ENCODE results near the gene LINGO1. TPM values are rescaled to one million over a fixed set of nuclear protein-coding genes. Genes with fewer than 3 reads are reported as not detected.

The LINGO1 gene
- total RNA-seq, 1 experiment from 2014 or later: 2.1 TPM

DNA sequence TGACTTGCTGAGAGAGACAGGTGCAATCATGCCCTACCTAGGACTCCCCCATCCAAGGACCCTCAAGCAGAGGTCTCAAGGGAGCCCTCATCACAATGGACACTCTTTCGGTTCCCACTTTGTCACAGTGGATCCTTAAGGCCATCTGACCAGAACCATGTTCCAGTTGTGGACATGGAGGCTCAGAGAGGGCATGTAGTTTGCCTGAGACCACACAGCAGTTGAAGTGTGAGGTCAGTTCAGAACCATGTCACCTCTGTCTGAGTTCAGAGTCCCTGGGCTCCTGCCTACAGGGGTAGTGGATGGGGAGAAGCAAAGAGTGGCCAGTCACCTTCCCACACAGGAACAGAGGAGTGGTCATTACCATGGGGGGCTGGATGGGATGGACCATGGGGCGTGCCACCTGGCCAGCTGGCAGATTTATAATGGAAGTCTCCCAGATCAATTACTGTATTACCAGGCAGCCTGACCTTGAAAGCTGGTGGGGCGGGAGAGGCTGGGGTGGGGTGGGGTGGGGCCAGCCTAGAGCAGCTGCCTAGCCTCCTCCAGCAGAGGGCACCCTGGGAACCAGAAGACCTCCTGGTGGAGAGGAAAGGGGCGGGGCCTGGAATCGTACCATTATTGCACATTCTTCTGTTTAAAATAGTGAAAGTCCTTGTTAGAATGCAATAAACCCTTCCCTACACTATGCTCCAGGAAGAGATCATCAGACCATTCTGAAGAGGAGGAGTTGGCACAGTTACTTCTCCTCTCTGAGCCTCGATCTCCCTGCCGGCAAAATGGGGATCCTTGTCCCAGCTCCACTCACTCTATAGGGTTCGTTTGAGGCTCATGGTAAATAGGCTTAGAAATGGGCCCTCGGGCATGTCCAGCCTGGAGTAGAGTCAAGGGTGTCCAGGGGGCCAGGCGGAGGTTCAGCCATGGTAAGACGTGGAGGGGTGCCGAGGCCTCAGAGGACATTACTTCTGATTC lies 26.9 kb upstream of the LINGO1 start:
- in situ Hi-C loops (cut with HindIII; ENCODE audit: low pct_unique_long_range_greater_than_20kb, low sequenced_read_pairs): no loop called here
- DNase-seq (ENCODE audit: low read depth, low spot score): peak; percentile 79

DNA sequence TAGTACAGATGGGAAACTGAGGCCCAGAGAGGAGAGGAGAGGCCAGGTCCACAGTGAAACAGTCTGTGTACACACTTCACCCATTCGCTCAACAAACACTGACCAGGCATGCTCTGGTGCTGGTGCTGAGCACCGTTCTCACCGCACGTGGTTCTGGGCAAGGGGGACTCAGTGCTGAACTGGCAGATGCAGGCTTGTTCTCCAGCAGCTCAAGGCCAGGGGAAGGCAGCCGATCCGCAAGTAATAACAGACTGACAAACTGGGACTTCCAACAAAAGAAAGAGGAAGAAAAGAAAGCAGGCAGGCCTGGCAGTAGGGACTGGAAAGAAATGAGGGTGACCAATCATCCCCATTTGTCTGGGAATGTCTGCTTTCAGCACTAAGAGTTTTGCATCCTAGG lies 25.6 kb upstream of the LINGO1 start:
- DNase-seq (ENCODE audit: low read depth, low spot score): no peak

DNA sequence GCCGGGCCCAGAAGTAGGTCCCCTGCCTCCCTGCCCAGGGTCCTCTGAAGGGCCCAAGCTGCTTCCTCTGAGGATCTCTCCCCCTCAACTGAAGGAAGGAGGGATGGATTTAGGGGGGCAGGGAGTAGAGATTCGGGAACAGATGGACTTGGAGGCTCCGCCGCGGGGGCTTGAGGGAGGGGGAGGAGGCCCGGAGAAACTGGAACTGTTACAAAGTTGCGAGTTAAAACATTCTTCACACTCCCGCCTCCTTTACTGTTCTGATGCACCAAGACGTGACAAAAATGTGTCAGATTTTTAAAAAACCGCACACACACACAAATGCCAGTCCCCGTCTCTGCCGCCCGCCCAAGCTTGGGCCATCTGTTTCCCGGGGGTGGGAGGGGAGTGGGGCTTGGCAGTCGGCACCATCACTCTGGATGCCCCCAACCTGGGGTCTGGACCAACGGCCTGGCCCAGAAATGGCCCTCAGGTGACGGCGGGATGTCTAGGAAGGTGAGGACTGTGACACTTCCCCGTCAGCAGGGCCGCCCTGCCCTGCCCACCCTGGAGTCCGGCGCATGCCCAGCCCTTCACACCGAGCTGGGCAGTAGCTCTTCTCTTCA lies 25.0 kb upstream of the LINGO1 start:
- DNase-seq (ENCODE audit: low read depth, low spot score): no peak
- in situ Hi-C loops (cut with HindIII; ENCODE audit: low pct_unique_long_range_greater_than_20kb, low sequenced_read_pairs): no loop called here

More for the DNA sequence above, 25.6 kb upstream of the LINGO1 start:
- in situ Hi-C loops (cut with HindIII; ENCODE audit: low pct_unique_long_range_greater_than_20kb, low sequenced_read_pairs): no loop called here

DNA sequence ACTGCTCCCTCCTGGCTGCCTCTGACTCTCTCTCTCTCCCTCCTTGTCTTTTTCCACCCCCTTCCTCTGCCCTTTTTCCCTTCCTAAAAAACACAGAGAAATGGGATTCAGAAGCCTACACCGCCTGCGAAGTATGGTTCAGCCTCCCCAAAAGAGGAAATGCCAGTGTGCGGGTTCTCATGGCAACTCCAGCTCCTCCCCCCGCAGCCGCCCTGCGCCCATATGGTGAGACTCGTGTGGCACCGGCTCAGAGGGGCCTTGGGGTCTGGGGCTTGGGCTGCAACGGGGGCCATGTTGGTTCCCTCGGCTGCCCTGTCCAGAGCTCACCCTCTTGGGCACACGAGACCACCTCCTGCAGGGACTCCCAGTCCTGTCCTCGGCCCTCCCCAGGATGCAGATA lies 23.6 kb upstream of the LINGO1 start:
- no peak for DNase-seq (ENCODE audit: low read depth, low spot score)
- in situ Hi-C loops (cut with HindIII; ENCODE audit: low pct_unique_long_range_greater_than_20kb, low sequenced_read_pairs): no loop called here

DNA sequence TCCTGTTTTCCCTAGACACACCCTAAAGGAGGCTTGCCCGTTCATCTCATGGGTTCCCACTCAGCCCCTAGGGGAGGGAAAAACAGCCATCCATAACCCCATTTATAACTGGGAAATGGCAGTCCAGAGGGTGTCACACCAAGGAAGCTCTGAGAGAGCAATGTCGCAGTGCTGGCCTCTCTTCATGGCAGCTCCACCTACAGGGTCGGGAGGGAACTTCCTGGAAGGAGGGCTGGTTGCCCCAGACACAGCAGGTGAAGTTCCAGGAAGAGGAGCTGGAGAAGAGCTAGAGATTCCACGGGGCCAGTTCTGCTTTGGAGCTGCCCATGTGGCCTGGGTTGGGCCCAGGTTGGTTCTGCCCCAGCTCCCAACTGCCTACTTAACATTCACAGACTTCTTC lies 22.3 kb upstream of the LINGO1 start:
- in situ Hi-C loops (cut with HindIII; ENCODE audit: low pct_unique_long_range_greater_than_20kb, low sequenced_read_pairs): no loop called here
- DNase-seq (ENCODE audit: low read depth, low spot score): peak; percentile 58

DNA sequence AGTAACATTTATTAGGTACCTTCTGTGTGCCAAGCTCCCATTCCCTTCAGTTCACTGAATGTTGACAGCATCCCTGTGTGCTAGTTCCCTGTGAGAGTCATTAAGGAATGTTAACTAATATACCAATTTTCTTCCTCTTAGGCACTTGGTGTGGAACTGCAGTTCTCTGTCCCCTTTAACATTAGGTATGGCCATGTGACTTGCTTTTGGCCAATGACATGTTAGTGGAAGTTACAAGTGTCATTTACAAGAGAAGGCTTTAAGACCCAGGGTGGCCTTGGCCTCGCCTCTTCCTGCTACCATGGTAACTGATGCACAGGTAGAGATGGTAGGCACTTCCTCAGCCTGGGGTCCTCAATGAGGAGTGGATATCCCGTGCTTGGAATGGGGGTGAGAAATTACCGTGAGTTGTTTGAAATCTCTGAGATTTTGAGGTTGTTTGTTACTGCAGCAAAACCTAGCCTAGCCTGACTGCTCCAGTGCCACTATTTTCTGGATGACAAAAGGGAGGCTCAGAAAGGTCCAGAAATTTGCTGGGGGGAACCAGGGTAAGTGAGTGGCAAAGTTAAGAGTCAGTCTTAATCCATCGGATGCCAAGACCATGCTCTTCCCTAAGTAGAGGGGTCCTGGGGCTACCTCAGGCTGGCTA lies 21.2 kb upstream of the LINGO1 start:
- DNase-seq (ENCODE audit: low read depth, low spot score): no peak
- in situ Hi-C loops (cut with HindIII; ENCODE audit: low pct_unique_long_range_greater_than_20kb, low sequenced_read_pairs): no loop called here

DNA sequence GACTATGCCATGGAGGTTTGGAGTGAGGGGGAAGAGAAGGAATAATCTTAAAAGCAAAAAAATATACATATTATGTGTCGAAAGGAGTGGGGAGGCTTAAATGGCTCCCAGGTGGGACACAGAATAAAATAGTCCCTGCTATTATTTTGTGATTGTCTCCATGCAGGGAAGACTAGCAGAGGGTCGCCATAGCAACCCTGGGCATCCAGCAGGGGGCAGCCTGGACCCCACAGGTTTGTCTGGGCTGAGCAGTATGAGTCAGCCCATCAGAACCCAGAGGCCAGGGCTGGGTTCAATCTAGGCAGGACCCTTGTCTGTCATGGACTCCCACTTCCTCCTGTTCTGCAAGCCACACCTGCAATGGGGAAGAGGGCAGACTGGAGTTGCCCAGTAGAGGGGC lies 17.6 kb upstream of the LINGO1 start:
- in situ Hi-C loops (cut with HindIII; ENCODE audit: low pct_unique_long_range_greater_than_20kb, low sequenced_read_pairs): no loop called here
- DNase-seq (ENCODE audit: low read depth, low spot score): peak; percentile 51

DNA sequence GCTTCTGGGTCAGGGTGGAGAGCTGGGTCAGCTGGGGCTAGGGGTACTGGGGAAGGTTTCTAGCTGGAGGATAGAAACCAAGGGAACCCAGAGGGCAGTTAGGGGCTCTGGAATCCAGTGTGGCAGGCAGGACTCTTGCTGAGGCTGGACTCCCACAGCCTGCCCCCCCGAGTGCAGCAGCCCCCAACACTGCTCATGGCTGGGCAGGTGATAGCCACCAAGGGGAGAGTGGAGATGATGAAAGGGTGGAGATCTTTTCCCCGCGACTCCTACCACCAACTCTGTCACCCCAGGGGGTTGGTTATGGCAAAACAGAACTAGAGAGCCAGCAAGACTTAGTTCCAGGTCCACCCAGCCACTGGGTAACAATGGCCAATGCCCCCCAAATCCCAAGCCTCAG lies 16.9 kb upstream of the LINGO1 start:
- no peak for DNase-seq (ENCODE audit: low read depth, low spot score)
- in situ Hi-C loops (cut with HindIII; ENCODE audit: low pct_unique_long_range_greater_than_20kb, low sequenced_read_pairs): no loop called here

DNA sequence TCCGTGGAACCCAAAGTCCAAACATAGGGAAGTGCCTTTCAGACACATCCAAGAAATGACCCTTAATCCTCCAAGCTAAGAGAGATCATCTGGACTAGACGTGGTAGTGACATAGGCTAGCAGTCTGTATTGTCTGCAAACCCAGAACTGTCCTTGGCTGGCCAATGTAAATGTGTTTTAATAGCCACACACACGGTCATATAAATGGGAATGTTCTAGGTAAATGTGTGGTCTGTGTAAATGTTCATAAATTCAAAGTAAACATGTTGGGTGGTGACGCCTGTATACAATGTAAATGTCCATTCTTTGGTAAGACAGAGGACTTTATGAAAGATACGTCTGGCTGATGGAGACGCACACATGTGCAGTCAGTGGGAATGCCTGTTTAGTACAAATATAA lies 16.3 kb upstream of the LINGO1 start:
- DNase-seq (ENCODE audit: low read depth, low spot score): no peak
- in situ Hi-C loops (cut with HindIII; ENCODE audit: low pct_unique_long_range_greater_than_20kb, low sequenced_read_pairs): no loop called here

DNA sequence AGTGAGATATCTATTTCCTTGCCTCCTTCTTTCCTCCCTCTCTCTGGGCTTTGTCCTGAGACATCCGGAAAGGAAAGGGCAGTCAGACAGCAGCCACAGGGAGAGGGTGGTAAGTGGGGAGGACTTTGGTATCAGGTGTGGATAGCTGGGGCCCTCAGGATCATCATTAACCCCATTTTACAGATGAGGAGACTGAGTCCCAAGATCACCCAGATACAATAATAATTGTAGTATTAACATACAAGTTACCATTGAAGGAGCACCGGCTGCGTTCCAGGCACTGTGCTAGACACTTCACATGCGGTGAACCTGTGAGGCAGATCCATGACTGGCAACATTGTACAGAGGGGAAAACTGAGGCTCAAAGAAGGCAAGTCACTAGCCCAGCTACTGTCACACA lies 15.2 kb upstream of the LINGO1 start:
- in situ Hi-C loops (cut with HindIII; ENCODE audit: low pct_unique_long_range_greater_than_20kb, low sequenced_read_pairs): no loop called here
- no peak for DNase-seq (ENCODE audit: low read depth, low spot score)

DNA sequence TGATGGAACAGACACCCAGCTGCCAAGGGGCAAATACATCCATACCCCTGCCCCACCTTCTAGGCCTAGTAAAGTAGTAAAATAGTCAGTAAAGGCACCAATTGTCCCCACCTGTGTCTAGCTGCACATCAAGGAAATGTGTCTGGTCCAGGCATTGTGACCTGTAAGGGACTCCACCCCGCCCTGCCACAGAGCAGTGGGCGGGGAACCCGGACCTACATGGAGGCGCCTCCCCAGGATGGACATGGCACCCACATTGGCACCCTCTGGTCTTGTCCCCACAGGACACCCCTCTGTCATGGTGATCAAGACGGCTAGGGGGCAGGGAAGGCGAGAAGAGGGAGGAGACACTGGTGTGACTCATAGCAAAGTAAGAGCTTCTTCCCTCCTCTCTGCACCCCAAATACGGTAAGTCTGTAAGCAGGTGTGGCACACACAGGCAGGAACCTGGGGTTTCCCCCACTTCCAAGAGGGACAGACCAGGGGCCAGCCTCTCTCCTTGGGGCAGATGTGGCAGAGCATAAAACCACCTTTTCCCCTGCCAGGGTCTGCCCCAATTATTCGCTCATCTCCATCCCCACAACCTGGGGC lies 13.5 kb upstream of the LINGO1 start:
- in situ Hi-C loops (cut with HindIII; ENCODE audit: low pct_unique_long_range_greater_than_20kb, low sequenced_read_pairs): no loop called here
- no peak for DNase-seq (ENCODE audit: low read depth, low spot score)

DNA sequence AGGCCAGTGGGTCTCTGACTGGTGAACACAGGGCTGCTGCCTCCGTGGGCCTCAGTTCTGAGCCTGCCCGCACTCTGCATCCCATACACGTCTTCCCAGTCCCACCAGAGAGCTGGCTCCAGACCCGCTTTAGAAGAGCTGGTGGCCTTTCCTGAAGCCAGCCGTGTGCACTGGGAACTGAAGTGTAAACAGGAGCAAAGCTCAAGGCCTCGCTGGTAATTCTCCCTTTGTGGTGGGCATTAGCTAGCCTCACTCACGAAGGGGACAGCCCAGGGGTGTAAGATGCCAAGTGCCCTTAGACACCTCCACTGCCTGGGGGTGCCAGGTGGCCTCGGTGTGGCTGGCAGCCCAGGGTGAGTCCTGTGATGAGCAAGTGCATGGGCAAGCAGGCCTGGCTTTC lies 12.9 kb upstream of the LINGO1 start:
- no peak for DNase-seq (ENCODE audit: low read depth, low spot score)
- in situ Hi-C loops (cut with HindIII; ENCODE audit: low pct_unique_long_range_greater_than_20kb, low sequenced_read_pairs): no loop called here

DNA sequence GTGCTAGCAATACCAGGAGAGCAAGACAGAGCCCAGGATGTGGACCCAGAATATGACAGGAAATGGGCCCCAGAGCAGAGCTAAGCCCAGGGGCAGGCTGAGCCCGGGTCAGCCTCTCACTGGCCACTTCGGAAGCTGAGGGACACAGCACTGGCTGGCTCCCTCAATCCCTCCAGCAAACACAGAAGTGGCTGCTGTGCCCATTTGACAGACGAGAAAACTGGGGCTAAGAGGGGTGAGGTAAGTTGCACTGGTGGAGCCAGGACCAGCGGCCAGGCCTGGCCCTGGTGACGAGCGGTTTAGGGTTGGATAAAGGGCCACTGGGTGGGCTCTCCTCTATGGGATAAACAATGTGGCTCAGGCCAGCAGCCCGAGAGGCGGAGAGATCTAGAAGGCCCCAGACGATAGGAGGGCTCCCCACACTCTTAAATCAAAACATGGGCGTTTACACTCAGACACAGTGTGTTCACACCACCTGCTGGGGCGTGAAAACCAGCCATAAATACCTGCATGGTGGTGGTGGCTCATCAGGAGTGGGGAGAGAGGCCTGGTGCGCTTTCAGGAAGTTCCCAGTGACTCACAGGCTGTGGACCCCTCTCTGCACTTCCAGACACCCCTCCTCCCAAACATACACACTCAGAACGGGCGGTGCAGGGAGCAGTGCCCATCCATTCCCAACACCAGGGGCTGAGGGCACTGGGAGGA lies 12.0 kb upstream of the LINGO1 start:
- in situ Hi-C loops (cut with HindIII; ENCODE audit: low pct_unique_long_range_greater_than_20kb, low sequenced_read_pairs): no loop called here
- no peak for DNase-seq (ENCODE audit: low read depth, low spot score)

DNA sequence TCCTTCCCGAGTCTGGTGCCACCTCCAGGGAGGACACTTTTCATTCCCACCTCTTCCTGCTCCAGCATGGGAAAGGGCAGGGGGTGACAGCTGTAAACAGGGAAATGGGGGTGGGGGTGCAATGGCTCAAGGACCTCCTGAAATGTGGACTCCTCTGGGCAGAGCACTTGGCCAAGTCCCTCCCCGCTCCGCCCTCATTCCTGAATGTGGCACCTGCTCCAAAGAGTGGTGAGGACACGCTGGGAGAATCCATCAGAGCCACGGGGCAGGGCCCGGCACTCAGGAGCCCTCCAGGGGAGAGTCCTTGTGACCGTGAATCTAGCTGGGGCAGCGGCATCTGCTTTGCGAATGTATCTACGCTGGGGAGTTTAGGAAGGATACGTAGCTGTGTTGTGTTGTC lies 11.1 kb upstream of the LINGO1 start:
- DNase-seq (ENCODE audit: low read depth, low spot score): no peak
- in situ Hi-C loops (cut with HindIII; ENCODE audit: low pct_unique_long_range_greater_than_20kb, low sequenced_read_pairs): no loop called here

DNA sequence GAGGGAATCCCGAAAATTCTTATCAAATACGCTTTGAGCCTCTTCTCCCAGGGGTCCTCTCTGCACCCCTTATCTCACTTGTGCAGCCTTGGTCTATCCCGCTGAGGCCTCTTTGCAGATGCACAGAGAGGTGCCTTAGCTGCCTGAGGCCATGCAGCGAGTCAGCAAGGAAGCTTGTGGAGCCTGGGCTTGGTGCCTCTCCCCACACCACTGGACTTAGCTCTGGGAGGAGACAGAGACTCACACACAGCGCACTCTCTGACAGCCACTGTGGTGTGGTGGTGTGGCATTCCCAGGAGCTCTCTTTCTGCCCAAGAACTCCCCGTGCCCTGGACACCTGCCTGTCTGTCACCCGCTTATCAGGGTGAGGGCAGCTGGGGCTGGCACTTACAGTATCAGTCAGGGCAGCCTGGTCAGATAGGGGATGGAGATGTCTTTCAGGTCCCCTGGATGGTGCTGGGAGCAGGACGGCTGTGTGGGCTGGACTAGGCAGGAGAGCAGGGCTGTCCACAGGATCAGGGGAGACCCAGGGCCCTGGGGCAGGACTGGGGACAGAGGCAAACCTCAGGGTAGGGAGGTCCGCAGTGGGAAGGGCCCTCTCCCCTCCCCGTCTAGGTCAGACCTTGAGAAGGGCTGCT lies 10.2 kb upstream of the LINGO1 start:
- DNase-seq (ENCODE audit: low read depth, low spot score): no peak

DNA sequence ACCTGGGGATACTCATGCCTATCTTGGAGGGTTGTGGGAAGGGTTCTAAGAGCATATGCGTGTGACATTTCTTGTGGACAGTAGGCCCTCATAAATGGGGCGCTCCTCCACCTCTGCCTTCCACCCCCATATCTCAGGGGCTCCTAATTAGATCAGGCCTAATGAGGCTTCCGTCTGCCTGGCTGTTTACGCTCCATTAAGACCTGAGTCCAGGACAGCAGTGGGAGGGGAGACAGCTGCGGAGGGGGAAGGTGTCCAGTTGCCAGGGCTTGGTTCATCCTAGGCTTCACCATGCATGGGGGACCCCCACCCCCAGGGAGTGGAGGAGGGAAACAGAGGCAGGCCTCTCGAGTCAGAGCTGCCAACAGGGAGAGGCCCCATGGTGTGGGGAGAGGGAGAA lies 9.3 kb upstream of the LINGO1 start:
- in situ Hi-C loops (cut with HindIII; ENCODE audit: low pct_unique_long_range_greater_than_20kb, low sequenced_read_pairs): no loop called here

More for the DNA sequence above, 10.2 kb upstream of the LINGO1 start:
- in situ Hi-C loops (cut with HindIII; ENCODE audit: low pct_unique_long_range_greater_than_20kb, low sequenced_read_pairs): no loop called here

DNA sequence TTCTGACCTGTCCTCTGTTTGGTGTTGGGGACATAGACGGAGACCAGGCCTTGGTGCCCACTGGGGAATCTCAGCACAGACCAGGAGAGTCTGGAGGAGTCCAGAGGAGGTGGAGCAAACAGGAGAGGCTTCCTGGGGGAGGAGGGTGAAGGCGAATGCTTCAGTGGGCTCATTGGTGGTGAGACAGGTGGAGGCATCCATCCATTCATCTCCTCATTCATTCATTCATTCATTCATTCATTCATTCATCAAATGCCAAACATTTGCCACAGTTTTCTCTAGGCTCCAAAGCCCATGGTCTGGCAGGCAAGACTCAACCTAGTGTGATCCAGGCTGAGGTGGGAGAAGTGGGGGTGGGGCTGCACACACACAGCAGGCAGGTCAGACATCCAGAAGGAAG lies 7.9 kb upstream of the LINGO1 start:
- DNase-seq (ENCODE audit: low read depth, low spot score): no peak
- in situ Hi-C loops (cut with HindIII; ENCODE audit: low pct_unique_long_range_greater_than_20kb, low sequenced_read_pairs): no loop called here

More for the DNA sequence above, 9.3 kb upstream of the LINGO1 start:
- DNase-seq (ENCODE audit: low read depth, low spot score): no peak

All from SK-MEL-5 (cell line).